Measurements from ENCODE around the gene TCEAL8. TPM values are rescaled to one million over a fixed set of nuclear protein-coding genes. Genes with fewer than 3 reads are reported as not detected.

Gene TCEAL8
- total and polyA plus RNA-seq, 2 of the 4 experiments (the other 2 are of a cell fraction), result 31.5 to 57.6 TPM

DNA sequence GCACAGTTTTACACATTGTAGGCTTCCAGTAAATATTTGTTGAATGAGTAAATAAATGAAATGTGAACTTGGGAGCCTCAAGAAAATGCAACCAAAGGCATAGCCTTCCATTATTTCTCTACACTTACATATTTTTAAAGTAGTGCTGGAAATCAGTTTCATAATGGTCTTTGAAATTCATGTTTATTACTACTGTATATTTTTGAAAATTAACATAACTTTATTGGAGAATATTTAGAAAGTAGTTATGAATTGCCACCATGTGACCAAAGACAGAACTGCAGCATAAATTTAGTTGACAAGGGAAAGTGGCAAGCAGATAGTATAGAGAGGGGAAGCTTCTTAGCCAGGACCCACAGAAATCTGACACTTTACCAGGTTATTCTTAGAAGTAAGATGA lies 6.4 kb downstream of the TCEAL8 start:
- Histone ChIP-seq H3K4me1 (ENCODE audit: control insufficient read depth, insufficient read depth, low read length) (no peaks in the 10 kb centered on the region), H3K27ac (ENCODE audit: insufficient read depth, low read length) (no peak overlapping the region), H3K4ac (ENCODE audit: low read depth, low read length) (no peak overlapping the region), H2AK9ac (replicated peaks; ENCODE audit: low read depth, low read length, poor library complexity) (no peak overlapping the region), H3K4me3 (ENCODE audit: insufficient read depth, low read depth, low read length) (no peak overlapping the region), H4K5ac (ENCODE audit: low read depth, low read length) (no peak overlapping the region), H3K56ac (ENCODE audit: extremely low read depth, insufficient read depth, low read length) (no peak overlapping the region), H3K23ac (ENCODE audit: low read depth, low read length) (no peak overlapping the region), H2BK5ac (ENCODE audit: low read depth, low read length, poor library complexity, severe bottlenecking) (no peak overlapping the region), H3K9me1 (ENCODE audit: insufficient read depth, low read length) (no peaks in the 10 kb centered on the region), H3K9ac (ENCODE audit: low read depth, low read length) (no peak overlapping the region), H3K14ac (replicated peaks; ENCODE audit: low read depth, low read length) (no peak overlapping the region), H3K18ac (ENCODE audit: low read depth, low read length) (no peak overlapping the region), H3K27me3 (ENCODE audit: control insufficient read depth, insufficient read depth, low read length) (peaks cover 2% of the 10 kb centered on the region; the same call in 1 of the 2 replicates), H2BK120ac (ENCODE audit: low read depth, low read length) (no peak overlapping the region), H4K91ac (ENCODE audit: insufficient read depth, low read depth, low read length) (no peak overlapping the region), H4K20me1 (ENCODE audit: insufficient read depth, low read length) (peaks cover 2% of the 10 kb centered on the region; the same call in 1 of the 2 replicates), H3K36me3 (ENCODE audit: control insufficient read depth, insufficient read depth, low read length) (peaks cover 2% of the 10 kb centered on the region; the same call in 1 of the 2 replicates), H2BK20ac (ENCODE audit: low read depth, low read length) (no peak overlapping the region), H4K8ac (ENCODE audit: low read depth in 2 of 2, low read length in 2 of 2) (no peak overlapping the region), H2BK15ac (ENCODE audit: low read depth, low read length) (no peak overlapping the region), H3K4me2 (ENCODE audit: low read depth, low read length) (no peak overlapping the region), H2AFZ (replicated peaks; ENCODE audit: low read length, poor library complexity) (no peak overlapping the region), H3K79me1 (ENCODE audit: low read depth in 1 of 2, low read length in 2 of 2) (peaks cover 0 to 7% of the 10 kb centered on the region in 2 experiments; a peak in 3 of 4 replicates), H2AK5ac (ENCODE audit: low read depth, low read length) (no peak overlapping the region), H3K9me3 (ENCODE audit: control insufficient read depth, insufficient read depth, low read length) (no peaks in the 10 kb centered on the region)
- ChIA-PET CTCF (interaction anchor here (0.8 kb wide), 1 partner anchor 11 kb away, joined by 3 read pairs; no protein-coding TSS in a partner anchor), POLR2A (ENCODE audit: unreplicated experiment) (interaction anchor here (0.6 kb wide), 1 partner anchor 8 kb away, joined by 11 read pairs; no protein-coding TSS in a partner anchor)
- no TSS peak for BruUV-seq (replicated peaks)
- in situ Hi-C loops (cut with MboI; ENCODE audit: low sequenced_read_pairs), result no loop called here
- ATAC-seq (ENCODE audit: low read depth) (peak; percentile 67), DNase-seq (peak; percentile 10)
- TF ChIP-seq NFE2L2 (IDR thresholded peaks at IDR 0.05; ENCODE audit: low read depth, low read length) (no peak), SMC3 (IDR thresholded peaks at IDR 0.05; ENCODE audit: low read depth, low read length) (0 out of 2 replicates have a peak, but pooled peaks have one; percentile 10), RAD21 (IDR thresholded peaks at IDR 0.05; ENCODE audit: low read length) (peak; percentile 25; the same call in 1 of the 2 replicates)
- TF ChIP-seq, protein P1, sequence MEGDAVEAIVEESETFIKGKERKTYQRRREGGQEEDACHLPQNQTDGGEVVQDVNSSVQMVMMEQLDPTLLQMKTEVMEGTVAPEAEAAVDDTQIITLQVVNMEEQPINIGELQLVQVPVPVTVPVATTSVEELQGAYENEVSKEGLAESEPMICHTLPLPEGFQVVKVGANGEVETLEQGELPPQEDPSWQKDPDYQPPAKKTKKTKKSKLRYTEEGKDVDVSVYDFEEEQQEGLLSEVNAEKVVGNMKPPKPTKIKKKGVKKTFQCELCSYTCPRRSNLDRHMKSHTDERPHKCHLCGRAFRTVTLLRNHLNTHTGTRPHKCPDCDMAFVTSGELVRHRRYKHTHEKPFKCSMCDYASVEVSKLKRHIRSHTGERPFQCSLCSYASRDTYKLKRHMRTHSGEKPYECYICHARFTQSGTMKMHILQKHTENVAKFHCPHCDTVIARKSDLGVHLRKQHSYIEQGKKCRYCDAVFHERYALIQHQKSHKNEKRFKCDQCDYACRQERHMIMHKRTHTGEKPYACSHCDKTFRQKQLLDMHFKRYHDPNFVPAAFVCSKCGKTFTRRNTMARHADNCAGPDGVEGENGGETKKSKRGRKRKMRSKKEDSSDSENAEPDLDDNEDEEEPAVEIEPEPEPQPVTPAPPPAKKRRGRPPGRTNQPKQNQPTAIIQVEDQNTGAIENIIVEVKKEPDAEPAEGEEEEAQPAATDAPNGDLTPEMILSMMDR (conservative IDR thresholded peaks at IDR 0.05; ENCODE audit: low read depth, low read length), result peak; percentile 40; the same call in 1 of the 2 replicates
- intact Hi-C loops (cut with micrococcal nuclease), result no loop called here
- dilution Hi-C loops (cut with HindIII; ENCODE audit: low sequenced_read_pairs, unreplicated experiment), result no loop called here
